Measurements from ENCODE around the gene MMP17. TPM values are rescaled to one million over a fixed set of nuclear protein-coding genes. Genes with fewer than 3 reads are reported as not detected.

The MMP17 gene
- total RNA-seq, 2 donors from 2014 or later, result 2.1 to 3.2 TPM

DNA sequence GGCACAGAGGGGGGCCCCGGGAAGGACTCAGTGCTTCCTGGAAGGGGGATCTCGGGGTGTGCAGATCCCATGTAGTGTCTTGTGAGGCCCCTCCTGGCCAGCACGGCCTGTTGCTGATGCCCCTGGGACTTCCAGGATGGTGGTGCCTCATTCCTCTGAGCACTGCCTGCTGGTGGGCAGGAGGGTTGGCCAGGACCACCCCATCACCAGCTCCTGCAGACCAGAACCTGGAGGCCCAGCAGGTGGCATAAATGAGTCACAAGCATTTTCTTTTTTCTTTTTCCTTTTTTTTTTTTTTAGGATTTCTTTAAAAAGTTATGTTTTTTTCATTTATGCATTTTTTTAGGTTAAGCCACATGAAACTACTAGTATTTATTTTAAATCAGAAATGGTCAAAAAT lies 8.0 kb downstream of the MMP17 start:
- Histone ChIP-seq H3K27ac (no peak overlapping the region), H3K36me3 (no peaks in the 10 kb centered on the region), H3K4me3 (no peak overlapping the region), H3K4me1 (peaks cover 0 to 9% of the 10 kb centered on the region in 2 donors), H3K27me3 (peaks cover 0 to 8% of the 10 kb centered on the region in 2 donors), H3K9me3 (no peaks in the 10 kb centered on the region)
- TF ChIP-seq, protein P1, sequence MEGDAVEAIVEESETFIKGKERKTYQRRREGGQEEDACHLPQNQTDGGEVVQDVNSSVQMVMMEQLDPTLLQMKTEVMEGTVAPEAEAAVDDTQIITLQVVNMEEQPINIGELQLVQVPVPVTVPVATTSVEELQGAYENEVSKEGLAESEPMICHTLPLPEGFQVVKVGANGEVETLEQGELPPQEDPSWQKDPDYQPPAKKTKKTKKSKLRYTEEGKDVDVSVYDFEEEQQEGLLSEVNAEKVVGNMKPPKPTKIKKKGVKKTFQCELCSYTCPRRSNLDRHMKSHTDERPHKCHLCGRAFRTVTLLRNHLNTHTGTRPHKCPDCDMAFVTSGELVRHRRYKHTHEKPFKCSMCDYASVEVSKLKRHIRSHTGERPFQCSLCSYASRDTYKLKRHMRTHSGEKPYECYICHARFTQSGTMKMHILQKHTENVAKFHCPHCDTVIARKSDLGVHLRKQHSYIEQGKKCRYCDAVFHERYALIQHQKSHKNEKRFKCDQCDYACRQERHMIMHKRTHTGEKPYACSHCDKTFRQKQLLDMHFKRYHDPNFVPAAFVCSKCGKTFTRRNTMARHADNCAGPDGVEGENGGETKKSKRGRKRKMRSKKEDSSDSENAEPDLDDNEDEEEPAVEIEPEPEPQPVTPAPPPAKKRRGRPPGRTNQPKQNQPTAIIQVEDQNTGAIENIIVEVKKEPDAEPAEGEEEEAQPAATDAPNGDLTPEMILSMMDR (IDR thresholded peaks at IDR 0.05), result peak in 1 of 2 donors; percentile 33
- no peak for DNase-seq (ENCODE audit: low spot score)

DNA sequence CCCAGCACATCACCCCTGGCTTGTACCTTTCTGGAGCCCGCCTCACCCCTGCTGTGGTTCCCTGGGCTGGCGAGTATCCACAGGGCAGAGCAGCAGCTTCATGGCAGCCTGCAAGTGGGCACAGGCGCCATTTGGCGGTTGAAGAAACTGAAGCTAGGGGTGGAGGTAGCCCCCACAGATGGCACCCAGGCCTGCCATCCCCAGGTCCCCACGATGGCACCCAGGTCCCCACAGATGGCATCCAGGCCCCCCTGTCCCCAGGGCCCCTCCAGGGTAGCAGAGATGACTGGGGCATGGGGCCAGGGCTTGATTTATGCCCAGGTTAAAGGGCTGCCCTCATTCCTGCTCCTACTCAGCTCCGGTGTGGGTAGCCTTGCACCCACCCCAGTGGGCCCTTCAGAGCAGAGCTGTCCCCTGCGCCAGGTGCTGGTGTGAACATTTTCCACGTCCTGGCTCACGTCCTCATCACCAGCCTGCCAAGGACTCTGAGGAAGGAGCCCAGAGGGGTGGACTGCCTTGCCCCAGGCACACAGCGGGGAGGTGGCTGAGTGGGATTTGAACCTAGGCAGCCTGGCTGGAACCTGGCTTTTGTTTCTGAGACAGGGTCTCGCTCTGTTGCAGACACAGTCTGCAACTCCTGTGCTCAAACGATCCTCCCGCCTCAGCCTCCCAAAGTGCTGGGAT lies 8.7 kb downstream of the MMP17 start:
- Histone ChIP-seq H3K36me3 (no peaks in the 10 kb centered on the region), H3K27me3 (peaks cover 0 to 8% of the 10 kb centered on the region in 2 donors), H3K4me3 (no peak overlapping the region), H3K27ac (no peak overlapping the region), H3K4me1 (peaks cover 0 to 6% of the 10 kb centered on the region in 2 donors), H3K9me3 (no peaks in the 10 kb centered on the region)
- DNase-seq (ENCODE audit: low spot score), result no peak
- TF ChIP-seq, protein P1 (IDR thresholded peaks at IDR 0.05), result no peak

DNA sequence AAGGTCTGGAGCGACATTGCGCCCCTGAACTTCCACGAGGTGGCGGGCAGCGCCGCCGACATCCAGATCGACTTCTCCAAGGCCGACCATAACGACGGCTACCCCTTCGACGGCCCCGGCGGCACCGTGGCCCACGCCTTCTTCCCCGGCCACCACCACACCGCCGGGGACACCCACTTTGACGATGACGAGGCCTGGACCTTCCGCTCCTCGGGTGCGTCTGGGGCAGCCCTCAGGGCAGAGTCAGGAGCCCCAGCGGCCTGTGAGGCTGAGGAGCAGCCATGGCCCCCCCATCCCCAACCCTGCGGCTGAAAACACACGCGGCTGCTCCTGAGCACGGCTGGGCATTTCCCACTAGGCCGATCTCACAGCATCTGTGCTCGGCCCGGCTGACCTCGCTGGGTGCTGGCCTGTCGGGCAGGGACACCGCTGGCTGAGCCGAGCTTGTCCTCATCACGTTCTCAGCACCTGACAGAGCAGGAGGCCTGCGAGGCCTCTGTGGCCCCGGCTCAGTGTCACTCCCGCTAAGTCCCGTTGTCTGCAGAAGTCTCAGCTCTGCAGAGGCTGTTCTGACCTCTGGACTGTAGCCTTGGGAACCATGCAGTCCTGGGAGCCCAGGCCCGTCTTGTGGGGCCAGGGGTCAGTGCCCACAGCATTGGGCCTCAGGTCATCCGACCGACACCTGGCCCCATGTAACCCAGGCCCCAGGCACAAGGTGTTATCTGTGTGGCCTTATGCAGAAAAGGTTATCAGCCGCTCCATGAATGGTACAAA lies 12.6 kb downstream of the MMP17 start:
- TF ChIP-seq, protein P1 (IDR thresholded peaks at IDR 0.05), result no peak

DNA sequence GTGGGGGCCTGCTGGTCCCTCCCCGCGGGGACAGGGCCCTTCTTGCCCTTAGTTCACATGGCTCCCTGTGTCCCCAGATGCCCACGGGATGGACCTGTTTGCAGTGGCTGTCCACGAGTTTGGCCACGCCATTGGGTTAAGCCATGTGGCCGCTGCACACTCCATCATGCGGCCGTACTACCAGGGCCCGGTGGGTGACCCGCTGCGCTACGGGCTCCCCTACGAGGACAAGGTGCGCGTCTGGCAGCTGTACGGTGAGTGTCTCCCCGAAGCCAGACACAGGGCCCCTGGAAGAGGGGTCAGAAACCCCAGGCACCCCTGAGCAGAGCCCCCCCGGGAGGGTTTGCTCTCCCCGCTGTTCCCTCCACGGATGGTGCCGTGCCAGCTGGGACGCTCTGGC lies 13.4 kb downstream of the MMP17 start:
- no peak for DNase-seq (ENCODE audit: low spot score)
- H3K9me3 ChIP-seq, result no peaks in the 10 kb centered on the region
- no peak overlapping the region for H3K4me3 ChIP-seq
- no peaks in the 10 kb centered on the region for H3K4me1 ChIP-seq
- TF ChIP-seq, protein P1 (IDR thresholded peaks at IDR 0.05), result no peak
- no peak overlapping the region for H3K27ac ChIP-seq
- no peaks in the 10 kb centered on the region for H3K27me3 ChIP-seq
- H3K36me3 ChIP-seq, result no peaks in the 10 kb centered on the region

More for the DNA sequence above, 12.6 kb downstream of the MMP17 start:
- Histone ChIP-seq H3K4me3 (no peak overlapping the region), H3K27me3 (no peaks in the 10 kb centered on the region), H3K27ac (no peak overlapping the region), H3K36me3 (no peaks in the 10 kb centered on the region), H3K9me3 (no peaks in the 10 kb centered on the region), H3K4me1 (no peaks in the 10 kb centered on the region)
- no peak for DNase-seq (ENCODE audit: low spot score)

DNA sequence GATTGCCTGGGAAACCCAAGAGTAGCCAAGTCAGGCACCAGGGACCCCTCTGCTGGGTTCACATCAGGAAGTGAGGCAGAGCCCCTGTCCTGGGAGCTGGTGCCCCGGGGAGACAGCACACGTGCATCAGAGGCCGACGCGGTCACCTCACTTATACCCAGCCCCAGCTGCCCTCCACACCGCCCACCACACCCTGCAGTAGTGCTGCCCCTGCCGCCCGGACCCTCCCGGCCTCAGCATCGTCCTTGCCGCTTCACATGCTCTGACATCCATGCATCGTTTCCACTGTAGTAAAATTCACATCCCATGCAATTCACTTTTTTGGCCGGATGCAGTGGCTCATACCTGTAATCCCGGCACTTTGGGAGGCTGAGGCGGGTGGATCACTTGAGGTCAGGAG lies 14.0 kb downstream of the MMP17 start:
- DNase-seq (ENCODE audit: low spot score), result no peak
- no peak overlapping the region for H3K4me3 ChIP-seq
- no peaks in the 10 kb centered on the region for H3K9me3 ChIP-seq
- TF ChIP-seq, protein P1 (IDR thresholded peaks at IDR 0.05), result no peak
- H3K36me3 ChIP-seq, result no peaks in the 10 kb centered on the region
- H3K27me3 ChIP-seq, result no peaks in the 10 kb centered on the region
- H3K4me1 ChIP-seq, result no peaks in the 10 kb centered on the region
- H3K27ac ChIP-seq, result no peak overlapping the region

Data from right atrium auricular region (tissue), 2 donors.